Liver (tissue), 9 donors: ENCODE measurements around the gene MUC7. TPM values are rescaled to one million over a fixed set of nuclear protein-coding genes. Genes with fewer than 3 reads are reported as not detected.

Experiments used
- DNase-seq: peaks from one replicate; pipeline ENCODE4 v3.0.0-alpha.2; 2017; ENCODE audit warnings: low spot score
- H3K27ac ChIP-seq, 2 donors: one replicate each; pipeline ENCODE4 v1.7.0; 2013; ENCODE audit warnings: inconsistent platforms in 2 of 2, low read length in 2 of 2, control low read depth in 1 of 2, low read depth in 1 of 2, mild to moderate bottlenecking in 1 of 2
- H3K27me3 ChIP-seq, 4 donors: one replicate each; pipeline versions ENCODE4 v1.6.1 to v1.7.0; 2013; ENCODE audit warnings: low read length in 3 of 4, inconsistent platforms in 1 of 4, mild to moderate bottlenecking in 1 of 4, moderate library complexity in 1 of 4; ENCODE audit not compliant: control insufficient read depth in 4 of 4, insufficient read depth in 4 of 4
- H3K36me3 ChIP-seq, 4 donors: one replicate each; pipeline versions ENCODE4 v1.6.1 to v1.7.0; 2013; ENCODE audit warnings: low read length in 3 of 4, mild to moderate bottlenecking in 3 of 4, low read depth in 1 of 4, moderate library complexity in 1 of 4; ENCODE audit not compliant: control insufficient read depth in 4 of 4, insufficient read depth in 3 of 4
- H3K4me1 ChIP-seq, 4 donors: one replicate each; pipeline versions ENCODE4 v1.6.1 to v1.7.0; 2013; ENCODE audit warnings: low read length in 3 of 4, mild to moderate bottlenecking in 3 of 4, moderate library complexity in 1 of 4; ENCODE audit not compliant: control insufficient read depth in 4 of 4, insufficient read depth in 4 of 4
- H3K4me3 ChIP-seq, 3 donors: one replicate each; pipeline versions ENCODE4 v1.6.1 to v1.7.0; 2013; ENCODE audit warnings: low read length in 3 of 3, control low read depth in 1 of 3, low read depth in 1 of 3, mild to moderate bottlenecking in 1 of 3
- H3K9ac ChIP-seq, 2 donors: one replicate each; pipeline ENCODE4 v1.7.0; 2013; ENCODE audit warnings: low read length in 2 of 2, mild to moderate bottlenecking in 2 of 2, moderate library complexity in 2 of 2, control low read depth in 1 of 2, low read depth in 1 of 2
- H3K9me3 ChIP-seq, 4 donors: one replicate each; pipeline versions ENCODE4 v1.6.1 to v1.7.0; 2013; ENCODE audit warnings: low read length in 3 of 4; ENCODE audit not compliant: control insufficient read depth in 4 of 4
- ATF3 ChIP-seq: IDR thresholded peaks from 2 replicates; pipeline ENCODE4 v1.6.1; 2016; ENCODE audit warnings: antibody characterized with exemption
- CTCF ChIP-seq: fragments of 150-350 bp; IDR thresholded peaks from 2 replicates; pipeline ENCODE4 v1.5.1; 2017; ENCODE audit warnings: improper control_type of control experiment, low read depth, low read length; ENCODE audit not compliant: missing input control
- EGR1 ChIP-seq, 2 donors: IDR thresholded peaks; 2 replicates each; pipeline ENCODE4 v1.6.1; 2016 to 2018; ENCODE audit warnings: antibody characterized with exemption in 2 of 2, low read depth in 2 of 2
- FOXA1 ChIP-seq: IDR thresholded peaks from 2 replicates; pipeline ENCODE4 v1.6.1; 2016; ENCODE audit warnings: antibody characterized with exemption
- FOXA2 ChIP-seq: IDR thresholded peaks from 2 replicates; pipeline ENCODE4 v1.6.1; 2016; ENCODE audit warnings: antibody characterized with exemption
- GABPA ChIP-seq, 2 donors: IDR thresholded peaks in 1 of 2; conservative IDR thresholded peaks in 1 of 2; 2 replicates each; pipeline ENCODE4 v1.6.1; 2016; ENCODE audit warnings: antibody characterized with exemption in 2 of 2, mild to moderate bottlenecking in 1 of 2, moderate library complexity in 1 of 2
- HNF4A ChIP-seq, 2 donors: conservative IDR thresholded peaks; 2 replicates each; pipeline ENCODE4 v1.6.1; 2016; ENCODE audit warnings: antibody characterized with exemption in 2 of 2, mild to moderate bottlenecking in 2 of 2
- HNF4G ChIP-seq: IDR thresholded peaks from 2 replicates; pipeline ENCODE4 v1.6.1; 2016; ENCODE audit warnings: antibody characterized with exemption
- NR2F2 ChIP-seq: IDR thresholded peaks from 2 replicates; pipeline ENCODE4 v1.6.1; 2016; ENCODE audit warnings: antibody characterized with exemption
- RAD21 ChIP-seq, 2 donors: IDR thresholded peaks; 2 replicates each; pipeline ENCODE4 v1.6.1; 2016; ENCODE audit warnings: antibody characterized with exemption in 2 of 2, mild to moderate bottlenecking in 2 of 2
- REST ChIP-seq: IDR thresholded peaks from 2 replicates; pipeline ENCODE4 v1.6.1; 2016; ENCODE audit warnings: antibody characterized with exemption, mild to moderate bottlenecking
- RXRA ChIP-seq, 2 donors: IDR thresholded peaks; 2 replicates each; pipeline ENCODE4 v1.6.1; 2017 to 2018; ENCODE audit warnings: antibody characterized with exemption in 2 of 2, mild to moderate bottlenecking in 1 of 2
- SP1 ChIP-seq: IDR thresholded peaks from 2 replicates; pipeline ENCODE4 v1.6.1; 2018; ENCODE audit warnings: antibody characterized with exemption, mild to moderate bottlenecking
- TAF1 ChIP-seq: conservative IDR thresholded peaks from 2 replicates; pipeline ENCODE4 v1.6.1; 2016; ENCODE audit warnings: antibody characterized with exemption, mild to moderate bottlenecking
- YY1 ChIP-seq: IDR thresholded peaks from 2 replicates; pipeline ENCODE4 v1.6.1; 2016; ENCODE audit warnings: antibody characterized with exemption, mild to moderate bottlenecking
- ZBTB33 ChIP-seq: IDR thresholded peaks from 2 replicates; pipeline ENCODE4 v1.6.1; 2016; ENCODE audit warnings: antibody characterized with exemption
- WGBS: extraction: QIAGEN DNeasy Blood & Tissue Kit; methylation state at CpG from one replicate; pipeline ENCODE4 v1.1.7; 2013; 5-methylcytosine and 5-hydroxymethylcytosine counted together
- polyA plus RNA-seq, 2 donors: library from polyadenylated mRNA; stranded (reverse) in 1 of 2; unstranded in 1 of 2; fragments of 200-250 nt in 1 of 2; fragments of >200 nt in 1 of 2; fragmentation: Nextera tagmentation in 1 of 2; extraction: Ambion mirVana in 1 of 2; gene quantifications; one replicate each; pipeline versions ENCODE4 v1.2.1 to v1.2.3, GENCODE V29; 2013 to 2015
- total RNA-seq, 2 donors: library from RNA; depleted of rRNA; stranded (reverse); fragments of >200 nt; gene quantifications; one replicate each; pipeline ENCODE4 v1.2.3, GENCODE V29; 2014
- donor health status: healthy.
- donor health status: healthy.
- donor health status: healthy.
- donor health status: healthy.
- donor health status: healthy.

Gene MUC7
- total and polyA plus RNA-seq, 4 donors: not detected

- Histone ChIP-seq H3K4me3 (no peak overlapping the region), H3K27me3 (no peaks in the 10 kb centered on the region), H3K4me1 (no peaks in the 10 kb centered on the region), H3K9me3 (no peaks in the 10 kb centered on the region), H3K27ac (no peak overlapping the region), H3K9ac (no peak overlapping the region), H3K36me3 (no peaks in the 10 kb centered on the region)
- 74% methylated on average over 4 of the region's 4 CpGs for WGBS
- no peak for DNase-seq
- TF ChIP-seq NR2F2 (no peak), TAF1 (no peak), ATF3 (no peak), HNF4G (no peak), EGR1 (IDR thresholded peaks at IDR 0.05; ENCODE audit: low read depth in 2 of 2) (no peak), HNF4A (conservative IDR thresholded peaks at IDR 0.05) (no peak), CTCF (no peak), GABPA (IDR thresholded peaks at IDR 0.05 in 1 of 2, conservative IDR thresholded peaks at IDR 0.05 in 1 of 2) (no peak), REST (no peak), RAD21 (IDR thresholded peaks at IDR 0.05) (no peak), ZBTB33 (no peak)
Observed at GRCh38 chr4:70515367-70516250, 43.6 kb downstream of the MUC7 start.

GRCh38 chr4:70518269-70518668 is 46.3 kb downstream of the MUC7 start, which contains the start of gene AMTN:
Gene AMTN, plus strand, starts transcription at chr4:70518569. Its CDS starts 209 bp downstream, at chr4:70518778.
- Histone ChIP-seq H3K4me3 (no peak within 1 kb of the TSS), H3K27me3 (peaks cover 0 to 6% (median 0%) of the 10 kb centered on the region in 4 donors), H3K9me3 (no peaks in the 10 kb centered on the region), H3K9ac (no peak within 1 kb of the TSS), H3K4me1 (no peaks in the 10 kb centered on the region), H3K36me3 (no peaks in the 10 kb centered on the region), H3K27ac (no peak within 1 kb of the TSS)
- TF ChIP-seq SP1 (no peak), EGR1 (IDR thresholded peaks at IDR 0.05; ENCODE audit: low read depth in 2 of 2) (no peak), FOXA2 (no peak), FOXA1 (no peak), RXRA (IDR thresholded peaks at IDR 0.05) (no peak), YY1 (no peak)
- 80% methylated on average over 2 of the region's 2 CpGs for WGBS
- DNase-seq: no peak
